ENCODE data around the gene ZEB2. TPM values are rescaled to one million over a fixed set of nuclear protein-coding genes. Genes with fewer than 3 reads are reported as not detected.
A peak's percentile ranks its signal among the peaks of the same experiment; 100 is the strongest.

ZEB2 gene
- total and polyA plus RNA-seq, 12 donors: 17.2 to 99.5 (median 83.0) TPM

DNA sequence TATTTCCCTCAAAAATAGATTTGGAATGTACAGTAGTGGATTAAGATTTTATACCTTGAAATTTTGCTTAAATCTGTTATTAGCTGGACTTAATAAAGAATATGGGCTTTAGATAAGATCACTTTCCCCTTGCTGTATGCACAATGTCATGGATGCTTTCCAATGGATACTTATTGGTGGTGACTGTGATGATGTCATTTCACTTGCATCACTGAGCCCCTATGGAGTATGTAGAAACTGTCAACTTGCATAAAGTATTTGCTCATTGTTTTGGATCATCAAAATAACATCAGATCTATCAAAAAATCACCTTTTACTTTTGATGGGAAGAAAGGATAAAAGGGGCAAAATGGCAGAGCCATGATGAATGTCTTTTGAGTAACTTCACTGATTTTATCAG lies 112.7 kb downstream of the ZEB2 start:
- TF ChIP-seq, protein P1, sequence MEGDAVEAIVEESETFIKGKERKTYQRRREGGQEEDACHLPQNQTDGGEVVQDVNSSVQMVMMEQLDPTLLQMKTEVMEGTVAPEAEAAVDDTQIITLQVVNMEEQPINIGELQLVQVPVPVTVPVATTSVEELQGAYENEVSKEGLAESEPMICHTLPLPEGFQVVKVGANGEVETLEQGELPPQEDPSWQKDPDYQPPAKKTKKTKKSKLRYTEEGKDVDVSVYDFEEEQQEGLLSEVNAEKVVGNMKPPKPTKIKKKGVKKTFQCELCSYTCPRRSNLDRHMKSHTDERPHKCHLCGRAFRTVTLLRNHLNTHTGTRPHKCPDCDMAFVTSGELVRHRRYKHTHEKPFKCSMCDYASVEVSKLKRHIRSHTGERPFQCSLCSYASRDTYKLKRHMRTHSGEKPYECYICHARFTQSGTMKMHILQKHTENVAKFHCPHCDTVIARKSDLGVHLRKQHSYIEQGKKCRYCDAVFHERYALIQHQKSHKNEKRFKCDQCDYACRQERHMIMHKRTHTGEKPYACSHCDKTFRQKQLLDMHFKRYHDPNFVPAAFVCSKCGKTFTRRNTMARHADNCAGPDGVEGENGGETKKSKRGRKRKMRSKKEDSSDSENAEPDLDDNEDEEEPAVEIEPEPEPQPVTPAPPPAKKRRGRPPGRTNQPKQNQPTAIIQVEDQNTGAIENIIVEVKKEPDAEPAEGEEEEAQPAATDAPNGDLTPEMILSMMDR (IDR thresholded peaks at IDR 0.05): no peak
- peaks cover 0 to 56% (median 27%) of the 10 kb centered on the region in 9 donors for H3K4me1 ChIP-seq
- ATAC-seq (no peak), DNase-seq (no peak)
- intact Hi-C loops (cut with DNase I): no loop called here
- H3K4me3 ChIP-seq: no peak overlapping the region
- H3K27me3 ChIP-seq: no peaks in the 10 kb centered on the region
- H3K27ac ChIP-seq: no peak overlapping the region
- no peaks in the 10 kb centered on the region for H3K9me3 ChIP-seq
- H3K36me3 ChIP-seq: peaks cover 0 to 96% (median 7%) of the 10 kb centered on the region in 9 donors

DNA sequence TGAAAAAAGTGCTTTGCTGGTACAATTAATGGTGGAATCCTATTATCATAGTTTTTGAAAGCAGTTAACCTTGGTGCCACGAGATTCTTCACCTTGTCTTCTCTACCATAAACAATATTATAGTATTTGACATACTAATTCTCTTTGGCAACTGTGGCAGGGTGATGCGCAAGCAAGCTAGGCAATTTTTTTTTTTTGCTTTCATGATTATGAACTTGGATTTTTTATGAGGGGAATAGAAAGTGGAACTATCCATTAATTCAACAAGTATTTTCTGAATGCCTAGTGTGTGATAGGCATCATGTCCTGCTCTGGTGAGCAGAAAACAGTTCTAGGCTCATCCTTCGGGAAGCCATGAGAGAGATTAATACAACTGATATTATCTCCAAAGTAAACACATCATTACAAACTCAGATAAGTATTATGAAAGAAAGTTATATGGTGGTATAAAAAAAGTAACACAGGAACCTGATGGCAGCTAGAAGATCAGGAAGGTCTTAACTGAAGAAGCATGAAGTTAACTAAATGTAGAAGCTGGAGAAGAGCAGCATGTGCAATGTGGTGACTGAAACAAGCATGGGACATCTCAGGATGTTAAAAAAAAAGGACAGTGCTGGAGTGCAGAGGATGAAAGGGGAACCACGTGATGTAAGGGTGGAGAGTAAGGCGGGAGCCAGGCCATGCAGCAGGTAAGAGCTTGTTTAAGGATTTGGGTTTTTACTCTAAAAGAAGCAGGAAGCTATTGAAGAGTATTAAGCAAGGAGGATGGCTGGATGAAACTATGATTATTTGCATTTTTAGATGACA lies 113.7 kb downstream of the ZEB2 start:
- peaks cover 0 to 96% (median 7%) of the 10 kb centered on the region in 9 donors for H3K36me3 ChIP-seq
- no peaks in the 10 kb centered on the region for H3K27me3 ChIP-seq
- peaks cover 0 to 55% (median 32%) of the 10 kb centered on the region in 9 donors for H3K4me1 ChIP-seq
- intact Hi-C loops (cut with DNase I): no loop called here
- TF ChIP-seq, protein P1 (IDR thresholded peaks at IDR 0.05): no peak
- DNase-seq: no peak
- H3K27ac ChIP-seq: peak overlapping the region in 2 of 10 donors; percentile 26 to 37
- no peaks in the 10 kb centered on the region for H3K9me3 ChIP-seq
- 72 to 74% methylated on average over 5 of the region's 5 CpGs for WGBS, 2 donors
- ATAC-seq: no peak
- H3K4me3 ChIP-seq: no peak overlapping the region

DNA sequence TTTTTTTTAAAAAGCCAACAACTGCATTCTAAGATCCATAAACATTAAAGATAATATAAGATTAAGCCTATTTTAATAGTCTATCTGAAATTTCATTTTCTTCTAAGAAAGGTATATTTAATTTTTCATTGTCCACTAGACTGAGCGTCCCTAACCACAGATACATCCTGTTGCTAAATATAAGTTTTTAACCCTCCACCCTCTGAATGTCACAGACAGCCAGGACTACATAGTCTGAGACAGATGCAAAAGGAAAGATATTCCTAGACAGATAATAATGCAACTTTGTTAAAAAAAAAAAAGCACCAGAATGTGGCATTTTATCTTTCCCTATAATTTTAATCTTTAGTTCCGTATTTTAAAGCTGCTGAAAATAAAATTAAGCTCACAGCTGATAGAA lies 114.6 kb downstream of the ZEB2 start:
- WGBS, 2 donors: 29 to 32% methylated on average over 2 of the region's 2 CpGs
- peak in 1 of 8 donors; percentile 39 for ATAC-seq
- Histone ChIP-seq H3K27me3 (no peaks in the 10 kb centered on the region), H3K9me3 (no peaks in the 10 kb centered on the region), H3K36me3 (peaks cover 0 to 100% (median 12%) of the 10 kb centered on the region in 9 donors), H3K27ac (peak overlapping the region in 1 of 10 donors; percentile 61), H3K4me1 (peaks cover 0 to 55% (median 32%) of the 10 kb centered on the region in 9 donors), H3K4me3 (no peak overlapping the region)
- no peak for DNase-seq
- TF ChIP-seq, protein P1 (IDR thresholded peaks at IDR 0.05): no peak
- intact Hi-C loops (cut with DNase I): no loop called here

DNA sequence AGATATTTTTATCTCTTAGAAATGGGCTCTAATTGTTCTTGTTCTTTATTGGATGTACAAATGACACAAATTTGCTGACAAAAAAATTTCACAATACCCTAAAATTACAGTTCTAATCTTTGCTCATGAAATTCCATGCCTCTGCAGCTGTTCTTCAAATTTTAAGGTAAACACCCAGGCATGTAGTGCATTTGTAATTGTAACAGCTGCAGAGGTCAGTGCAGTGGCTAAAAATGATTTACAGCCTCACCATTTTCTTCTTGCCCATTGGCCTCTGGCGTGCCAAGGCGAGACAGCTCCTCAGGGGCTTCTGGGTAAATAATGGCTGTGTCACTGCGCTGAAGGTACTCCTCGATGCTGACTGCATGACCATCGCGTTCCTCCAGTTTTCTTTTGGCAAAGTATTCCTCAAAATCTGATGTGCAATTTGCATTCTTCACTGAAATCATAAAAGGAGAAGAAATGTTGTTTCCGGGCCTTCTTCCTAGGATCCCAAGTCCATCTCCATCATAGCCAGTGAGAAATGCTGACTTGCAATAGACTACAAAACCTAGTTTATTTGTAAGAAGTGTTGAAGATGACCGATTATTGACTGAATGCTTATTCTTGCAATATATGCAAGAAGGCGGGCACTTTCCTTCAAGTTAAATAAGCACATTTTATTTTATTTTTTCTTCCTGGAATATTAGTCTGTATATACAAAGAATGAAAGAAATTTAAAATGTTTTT lies 115.2 kb downstream of the ZEB2 start:
- H3K36me3 ChIP-seq: peaks cover 0 to 100% (median 17%) of the 10 kb centered on the region in 9 donors
- DNase-seq (no peak), ATAC-seq (peak in 6 of 8 donors; percentile 20 to 56 (median 30))
- TF ChIP-seq, protein P1 (IDR thresholded peaks at IDR 0.05): no peak
- H3K4me3 ChIP-seq: no peak overlapping the region
- H3K27me3 ChIP-seq: no peaks in the 10 kb centered on the region
- 91 to 93% methylated on average over 9 of the region's 9 CpGs for WGBS, 2 donors
- H3K4me1 ChIP-seq: peaks cover 0 to 55% (median 32%) of the 10 kb centered on the region in 9 donors
- H3K27ac ChIP-seq: peak overlapping the region in 5 of 10 donors; percentile 38 to 62 (median 50)
- intact Hi-C loops (cut with DNase I): no loop called here
- H3K9me3 ChIP-seq: no peaks in the 10 kb centered on the region
